Measurements from ENCODE around the gene NBPF3.

DNA sequence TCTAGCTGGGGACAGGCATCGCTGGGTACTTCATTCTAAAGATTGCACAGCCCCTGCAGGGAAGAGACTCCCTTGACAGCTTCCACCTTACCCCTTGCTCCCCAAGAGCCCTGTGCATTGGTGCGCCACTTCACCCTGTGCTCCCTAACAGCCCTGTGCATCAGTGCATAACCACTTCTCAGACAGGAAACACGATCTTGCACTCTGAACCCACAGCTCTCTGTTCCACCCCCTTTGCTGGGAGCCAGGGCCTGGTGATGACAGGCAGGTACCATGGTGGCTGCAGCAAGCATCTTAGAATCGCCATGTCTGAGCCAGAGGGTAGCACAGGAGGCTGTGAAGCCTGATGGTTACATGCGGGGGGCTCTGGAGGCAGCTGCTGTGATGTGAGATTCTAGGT, 74.3 kb downstream of the NBPF3 start:
- TF ChIP-seq EZH2phosphoT487 (IDR thresholded peaks at IDR 0.05; ENCODE audit: low read depth, severe bottlenecking, unreplicated experiment) = no peak
- TF ChIP-seq, protein P1, sequence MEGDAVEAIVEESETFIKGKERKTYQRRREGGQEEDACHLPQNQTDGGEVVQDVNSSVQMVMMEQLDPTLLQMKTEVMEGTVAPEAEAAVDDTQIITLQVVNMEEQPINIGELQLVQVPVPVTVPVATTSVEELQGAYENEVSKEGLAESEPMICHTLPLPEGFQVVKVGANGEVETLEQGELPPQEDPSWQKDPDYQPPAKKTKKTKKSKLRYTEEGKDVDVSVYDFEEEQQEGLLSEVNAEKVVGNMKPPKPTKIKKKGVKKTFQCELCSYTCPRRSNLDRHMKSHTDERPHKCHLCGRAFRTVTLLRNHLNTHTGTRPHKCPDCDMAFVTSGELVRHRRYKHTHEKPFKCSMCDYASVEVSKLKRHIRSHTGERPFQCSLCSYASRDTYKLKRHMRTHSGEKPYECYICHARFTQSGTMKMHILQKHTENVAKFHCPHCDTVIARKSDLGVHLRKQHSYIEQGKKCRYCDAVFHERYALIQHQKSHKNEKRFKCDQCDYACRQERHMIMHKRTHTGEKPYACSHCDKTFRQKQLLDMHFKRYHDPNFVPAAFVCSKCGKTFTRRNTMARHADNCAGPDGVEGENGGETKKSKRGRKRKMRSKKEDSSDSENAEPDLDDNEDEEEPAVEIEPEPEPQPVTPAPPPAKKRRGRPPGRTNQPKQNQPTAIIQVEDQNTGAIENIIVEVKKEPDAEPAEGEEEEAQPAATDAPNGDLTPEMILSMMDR (IDR thresholded peaks at IDR 0.05; ENCODE audit: poor library complexity) = no peak

Data from hepatocyte (in vitro differentiated cells).